ENCODE data around the gene GSTM5. TPM values are rescaled to one million over a fixed set of nuclear protein-coding genes. Genes with fewer than 3 reads are reported as not detected.

The GSTM5 gene
- total RNA-seq, 1 experiment from 2014 or later, result not detected

DNA sequence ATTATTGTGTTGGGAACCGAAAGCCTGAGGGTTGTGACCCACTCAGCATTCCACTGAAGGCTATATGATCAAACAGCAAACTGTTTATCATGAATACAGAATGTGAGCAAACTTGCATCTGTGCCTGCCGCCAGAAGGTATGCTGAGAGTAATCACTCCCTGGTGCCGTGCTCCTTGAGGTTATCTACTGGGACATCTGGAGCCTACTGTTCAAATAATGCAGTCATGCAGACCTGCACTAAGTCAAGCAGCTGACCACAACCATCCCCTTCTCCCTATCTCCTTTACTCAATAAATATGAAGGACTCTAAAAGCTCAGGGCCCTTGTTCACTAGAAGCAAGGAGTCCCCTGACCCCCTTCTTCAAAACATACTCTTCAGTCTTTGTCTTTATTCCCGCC is 13.5 kb downstream of the GSTM5 start:
- BruUV-seq (replicated peaks), result no TSS peak
- ATAC-seq (no peak), DNase-seq (no peak)
- no peak overlapping the region for H2AFZ ChIP-seq (ENCODE audit: low read length)
- no peaks in the 10 kb centered on the region for H3K27me3 ChIP-seq (ENCODE audit: low read length)
- ChIA-PET POLR2A (ENCODE audit: unreplicated experiment) (no interaction called here), CTCF (no interaction called here)
- H3K36me3 ChIP-seq (ENCODE audit: low read depth, low read length), result no peaks in the 10 kb centered on the region
- no peak overlapping the region for H3K27ac ChIP-seq (ENCODE audit: low read length)
- no peaks in the 10 kb centered on the region for H3K79me2 ChIP-seq (ENCODE audit: low read length)
- no peaks in the 10 kb centered on the region for H4K20me1 ChIP-seq (ENCODE audit: low read length)
- intact Hi-C loops (cut with micrococcal nuclease), result no loop called here
- H3K9me2 ChIP-seq (replicated peaks; ENCODE audit: low read length), result no peaks in the 10 kb centered on the region; the same call in 1 of the 2 replicates
- no peak overlapping the region for H3K4me3 ChIP-seq (ENCODE audit: low read length)
- TF ChIP-seq, protein P1, sequence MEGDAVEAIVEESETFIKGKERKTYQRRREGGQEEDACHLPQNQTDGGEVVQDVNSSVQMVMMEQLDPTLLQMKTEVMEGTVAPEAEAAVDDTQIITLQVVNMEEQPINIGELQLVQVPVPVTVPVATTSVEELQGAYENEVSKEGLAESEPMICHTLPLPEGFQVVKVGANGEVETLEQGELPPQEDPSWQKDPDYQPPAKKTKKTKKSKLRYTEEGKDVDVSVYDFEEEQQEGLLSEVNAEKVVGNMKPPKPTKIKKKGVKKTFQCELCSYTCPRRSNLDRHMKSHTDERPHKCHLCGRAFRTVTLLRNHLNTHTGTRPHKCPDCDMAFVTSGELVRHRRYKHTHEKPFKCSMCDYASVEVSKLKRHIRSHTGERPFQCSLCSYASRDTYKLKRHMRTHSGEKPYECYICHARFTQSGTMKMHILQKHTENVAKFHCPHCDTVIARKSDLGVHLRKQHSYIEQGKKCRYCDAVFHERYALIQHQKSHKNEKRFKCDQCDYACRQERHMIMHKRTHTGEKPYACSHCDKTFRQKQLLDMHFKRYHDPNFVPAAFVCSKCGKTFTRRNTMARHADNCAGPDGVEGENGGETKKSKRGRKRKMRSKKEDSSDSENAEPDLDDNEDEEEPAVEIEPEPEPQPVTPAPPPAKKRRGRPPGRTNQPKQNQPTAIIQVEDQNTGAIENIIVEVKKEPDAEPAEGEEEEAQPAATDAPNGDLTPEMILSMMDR (conservative IDR thresholded peaks at IDR 0.05; ENCODE audit: low read depth, low read length), result no peak
- TF ChIP-seq EZH2phosphoT487 (IDR thresholded peaks at IDR 0.05; ENCODE audit: borderline replicate concordance, low read length) (no peak), EZH2 (IDR thresholded peaks at IDR 0.05; ENCODE audit: low read length, unreplicated experiment) (no peak)
- H3K9ac ChIP-seq (ENCODE audit: low read length), result no peak overlapping the region
- H3F3A ChIP-seq (ENCODE audit: low read length, unreplicated experiment), result no peaks in the 10 kb centered on the region
- H3K4me1 ChIP-seq (ENCODE audit: insufficient read depth, low read length), result no peaks in the 10 kb centered on the region
- H3K9me3 ChIP-seq (ENCODE audit: low read length), result no peaks in the 10 kb centered on the region
- H3K4me2 ChIP-seq (ENCODE audit: low read length), result no peak overlapping the region

DNA sequence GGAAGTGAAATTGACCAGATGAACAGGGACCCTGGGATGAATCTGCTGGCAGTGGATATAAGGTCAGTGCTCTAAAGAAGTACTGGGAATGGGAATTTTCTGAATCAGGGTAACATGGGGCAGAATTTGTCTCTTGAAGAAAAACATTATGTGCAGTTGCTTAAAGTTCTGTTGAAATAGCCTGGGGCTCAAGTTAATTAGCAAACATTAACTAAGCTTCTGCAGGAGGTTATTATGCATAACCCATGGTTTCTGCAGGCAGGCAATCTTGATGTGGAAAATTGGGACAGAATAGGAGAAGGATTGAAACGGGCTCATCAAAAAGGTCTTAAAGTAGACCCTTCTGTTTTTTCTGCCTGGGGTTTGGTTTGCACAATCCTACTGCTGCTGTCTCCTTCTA is 14.0 kb downstream of the GSTM5 start:
- TF ChIP-seq, protein P1 (conservative IDR thresholded peaks at IDR 0.05; ENCODE audit: low read depth, low read length), result no peak
- no peak for TF ChIP-seq EZH2phosphoT487 (IDR thresholded peaks at IDR 0.05; ENCODE audit: borderline replicate concordance, low read length)
- TF ChIP-seq EZH2 (IDR thresholded peaks at IDR 0.05; ENCODE audit: low read length, unreplicated experiment), result no peak
- intact Hi-C loops (cut with micrococcal nuclease), result no loop called here
- no peaks in the 10 kb centered on the region for H3K4me1 ChIP-seq (ENCODE audit: insufficient read depth, low read length)
- no peaks in the 10 kb centered on the region for H3K79me2 ChIP-seq (ENCODE audit: low read length)
- no peaks in the 10 kb centered on the region; the same call in 1 of the 2 replicates for H3K9me2 ChIP-seq (replicated peaks; ENCODE audit: low read length)
- ATAC-seq (no peak), DNase-seq (no peak)
- H3K36me3 ChIP-seq (ENCODE audit: low read depth, low read length), result no peaks in the 10 kb centered on the region
- no peaks in the 10 kb centered on the region for H3K27me3 ChIP-seq (ENCODE audit: low read length)
- no peaks in the 10 kb centered on the region for H4K20me1 ChIP-seq (ENCODE audit: low read length)
- no peaks in the 10 kb centered on the region for H3K9me3 ChIP-seq (ENCODE audit: low read length)
- ChIA-PET CTCF (no interaction called here), POLR2A (ENCODE audit: unreplicated experiment) (no interaction called here)
- H3K9ac ChIP-seq (ENCODE audit: low read length), result no peak overlapping the region
- H3F3A ChIP-seq (ENCODE audit: low read length, unreplicated experiment), result no peaks in the 10 kb centered on the region
- no peak overlapping the region for H3K27ac ChIP-seq (ENCODE audit: low read length)
- no peak overlapping the region for H3K4me3 ChIP-seq (ENCODE audit: low read length)
- no peak overlapping the region for H2AFZ ChIP-seq (ENCODE audit: low read length)
- no TSS peak for BruUV-seq (replicated peaks)
- H3K4me2 ChIP-seq (ENCODE audit: low read length), result no peak overlapping the region

DNA sequence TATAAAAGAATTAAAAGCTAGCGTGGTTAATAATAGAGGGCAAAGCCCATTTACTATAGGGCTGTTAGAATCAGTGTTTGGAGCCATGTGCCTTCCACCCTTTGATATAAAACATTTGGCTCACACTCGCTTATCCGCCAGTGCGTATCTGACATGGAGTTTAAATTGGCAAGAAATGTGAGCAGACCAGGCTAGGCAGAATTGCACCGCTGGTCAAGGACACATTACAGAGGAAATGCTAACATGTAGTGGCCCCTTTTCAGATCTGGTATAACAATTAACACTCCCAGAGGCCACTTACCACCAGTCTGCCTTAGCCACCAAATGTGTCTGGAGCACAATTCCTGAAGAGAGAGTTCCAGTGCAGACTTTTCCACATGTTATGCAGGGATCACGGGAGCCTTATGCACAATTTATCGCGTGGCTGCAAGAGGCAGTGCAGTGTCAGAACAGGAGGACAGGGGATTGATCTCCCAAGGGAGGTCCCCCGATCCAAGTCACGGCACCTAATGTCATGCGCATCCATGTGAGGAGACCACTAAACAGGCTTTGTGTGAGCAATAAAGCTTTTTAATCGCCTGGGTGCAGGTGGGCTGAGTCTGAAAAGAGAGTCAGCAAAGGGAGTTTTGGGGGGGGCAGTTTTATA is 14.8 kb downstream of the GSTM5 start:
- BruUV-seq (replicated peaks), result no TSS peak

More for the DNA sequence above, 14.8 kb downstream of the GSTM5 start:
- intact Hi-C loops (cut with micrococcal nuclease), result no loop called here
- no peak overlapping the region for H3K4me2 ChIP-seq (ENCODE audit: low read length)
- no peak overlapping the region for H3K9ac ChIP-seq (ENCODE audit: low read length)
- H2AFZ ChIP-seq (ENCODE audit: low read length), result no peak overlapping the region
- H3K27me3 ChIP-seq (ENCODE audit: low read length), result no peaks in the 10 kb centered on the region
- H3K4me3 ChIP-seq (ENCODE audit: low read length), result no peak overlapping the region
- no peaks in the 10 kb centered on the region for H3K36me3 ChIP-seq (ENCODE audit: low read depth, low read length)
- H3K9me2 ChIP-seq (replicated peaks; ENCODE audit: low read length), result no peaks in the 10 kb centered on the region; the same call in 1 of the 2 replicates
- no peaks in the 10 kb centered on the region for H4K20me1 ChIP-seq (ENCODE audit: low read length)
- POLR2A ChIA-PET (ENCODE audit: unreplicated experiment), result interaction anchor here (0.6 kb wide), 1 partner anchor 13 kb away, joined by 3 read pairs; no protein-coding TSS in a partner anchor
- no peaks in the 10 kb centered on the region for H3K79me2 ChIP-seq (ENCODE audit: low read length)
- no peaks in the 10 kb centered on the region for H3K9me3 ChIP-seq (ENCODE audit: low read length)
- no peak for TF ChIP-seq EZH2 (IDR thresholded peaks at IDR 0.05; ENCODE audit: low read length, unreplicated experiment)
- TF ChIP-seq, protein P1 (conservative IDR thresholded peaks at IDR 0.05; ENCODE audit: low read depth, low read length), result no peak
- DNase-seq (no peak), ATAC-seq (no peak)
- H3F3A ChIP-seq (ENCODE audit: low read length, unreplicated experiment), result no peaks in the 10 kb centered on the region
- CTCF ChIA-PET, result no interaction called here
- H3K4me1 ChIP-seq (ENCODE audit: insufficient read depth, low read length), result no peaks in the 10 kb centered on the region
- H3K27ac ChIP-seq (ENCODE audit: low read length), result no peak overlapping the region
